Upper lobe of left lung (tissue), 4 donors: ENCODE data around the gene PRKAB2.

ENCODE experiments used
- POLR2A ChIP-seq, 4 donors: fragments of 450-650 bp; IDR thresholded peaks; one replicate each; pipeline ENCODE4 v1.5.1; 2016 to 2017; ENCODE audit warnings: antibody characterized with exemption in 4 of 4, mild to moderate bottlenecking in 2 of 4
- POLR2AphosphoS5 ChIP-seq, 2 donors: sonication (generic); formaldehyde crosslinking; IDR thresholded peaks; one replicate each; pipeline ENCODE4 v1.5.1; 2017; ENCODE audit warnings: antibody characterized with exemption in 2 of 2

DNA sequence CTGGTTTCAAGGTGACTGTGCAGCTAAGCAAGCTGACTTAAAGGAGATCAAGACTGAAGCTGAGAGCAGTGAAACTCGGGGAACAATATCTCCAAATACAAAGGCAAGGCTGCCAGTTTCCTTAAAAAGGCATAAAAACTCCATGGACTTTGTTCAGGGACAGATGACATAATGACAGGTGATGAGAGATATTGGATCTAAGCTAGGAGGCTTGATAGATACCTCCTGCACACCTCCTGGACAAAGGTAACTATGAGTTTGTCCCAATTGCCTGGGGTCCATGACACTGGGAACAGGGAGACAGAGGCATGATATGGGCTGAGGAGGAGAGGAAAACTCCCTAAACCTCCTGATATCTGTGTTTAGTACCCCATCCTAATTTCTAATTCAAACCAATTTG is 55.2 kb downstream of the PRKAB2 start:
- TF ChIP-seq POLR2AphosphoS5 (IDR thresholded peaks at IDR 0.05) (no peak), POLR2A (IDR thresholded peaks at IDR 0.05) (no peak)
